CD8-positive, alpha-beta memory T cell (primary cell): Measurements from ENCODE around the gene TSNAXIP1. TPM values are rescaled to one million over a fixed set of nuclear protein-coding genes. Genes with fewer than 3 reads are reported as not detected.
A peak's percentile ranks its signal among the peaks of the same experiment; 100 is the strongest.
"Not testable (repeated sequence)": the region's sequence is repeated elsewhere in the genome, so short reads cannot be mapped to it uniquely, and the experiment has no call there.

ENCODE experiments used
- CTCF ChIA-PET: fragments of 350-600 bp; sonication (Branson Sonifier 250); formaldehyde crosslinking; loops from one replicate; lab custom pipeline; 2021; ENCODE audit warnings: antibody characterized with exemption; lab: Charles Lee
- POLR2A ChIA-PET: fragments of 350-600 bp; sonication (Branson Sonifier 250); formaldehyde crosslinking; loops from one replicate; lab custom pipeline; 2021; ENCODE audit warnings: antibody characterized with exemption; lab: Charles Lee
- DNase-seq, 5 donors: peaks; one replicate each; pipeline versions ENCODE4 v3.0.0 to v3.0.0-alpha.2; 2020 to 2022; ENCODE audit warnings: mixed read lengths in 1 of 5
- H3K27ac ChIP-seq: one replicate; pipeline ENCODE4 v1.7.0; 2013; ENCODE audit warnings: low read depth, mild to moderate bottlenecking, low read length, moderate library complexity
- H3K27me3 ChIP-seq: 2 replicates; pipeline ENCODE4 v1.7.0; 2013; ENCODE audit warnings: low read length, mild to moderate bottlenecking; ENCODE audit not compliant: insufficient read depth, poor library complexity, severe bottlenecking
- H3K36me3 ChIP-seq: 2 replicates; pipeline ENCODE4 v1.7.0; 2013; ENCODE audit warnings: mild to moderate bottlenecking, low read length, moderate library complexity; ENCODE audit not compliant: insufficient read depth
- H3K4me1 ChIP-seq: 2 replicates; pipeline ENCODE4 v1.7.0; 2013; ENCODE audit warnings: mild to moderate bottlenecking, low read length, moderate library complexity; ENCODE audit not compliant: insufficient read depth
- H3K4me3 ChIP-seq: 2 replicates; pipeline ENCODE4 v1.7.0; 2013; ENCODE audit warnings: mild to moderate bottlenecking, low read length
- H3K9me3 ChIP-seq: 2 replicates; pipeline ENCODE4 v1.7.0; 2013; ENCODE audit warnings: mild to moderate bottlenecking, low read length
- H3K27ac Mint-ChIP-seq, 8 donors: one replicate each; pipeline ENCODE4 v1.8.0; 2020 to 2021; ENCODE audit warnings: mixed read lengths in 8 of 8, mild to moderate bottlenecking in 6 of 8, inconsistent platforms in 3 of 8, moderate library complexity in 3 of 8
- H3K27me3 Mint-ChIP-seq, 2 donors: one replicate each; pipeline ENCODE4 v1.8.0; 2020 to 2021; ENCODE audit warnings: mixed read lengths in 2 of 2, mild to moderate bottlenecking in 1 of 2, moderate library complexity in 1 of 2
- H3K36me3 Mint-ChIP-seq, 3 donors: one replicate each; pipeline ENCODE4 v1.8.0; 2020 to 2021; ENCODE audit warnings: mixed read lengths in 3 of 3, inconsistent platforms in 1 of 3, mild to moderate bottlenecking in 1 of 3
- H3K4me1 Mint-ChIP-seq, 3 donors: one replicate each; pipeline ENCODE4 v1.8.0; 2020 to 2021; ENCODE audit warnings: mixed read lengths in 3 of 3, inconsistent platforms in 1 of 3, mild to moderate bottlenecking in 1 of 3
- H3K4me3 Mint-ChIP-seq, 7 donors: one replicate each; pipeline ENCODE4 v1.8.0; 2020 to 2021; ENCODE audit warnings: mixed read lengths in 7 of 7, mild to moderate bottlenecking in 6 of 7, moderate library complexity in 4 of 7, inconsistent platforms in 2 of 7
- H3K9me3 Mint-ChIP-seq, 5 donors: one replicate each; pipeline ENCODE4 v1.8.0; 2020 to 2022; ENCODE audit warnings: mixed read lengths in 5 of 5, mild to moderate bottlenecking in 3 of 5, moderate library complexity in 2 of 5, inconsistent platforms in 1 of 5
- polyA plus RNA-seq: library from polyadenylated mRNA; unstranded; fragments of 300-500 nt; fragmentation: Illumina TruSeq; gene quantifications from one replicate; pipeline ENCODE4 v1.2.3, GENCODE V29; 2021
- total RNA-seq, 2 experiments: library from RNA; stranded (reverse); gene quantifications; one replicate each; pipeline ENCODE4 v1.2.3, GENCODE V29; 2021

TSNAXIP1 gene
- total and polyA plus RNA-seq, 3 experiments from 2014 or later, result 0.13 to 1.5 (median 1.2) TPM

DNA sequence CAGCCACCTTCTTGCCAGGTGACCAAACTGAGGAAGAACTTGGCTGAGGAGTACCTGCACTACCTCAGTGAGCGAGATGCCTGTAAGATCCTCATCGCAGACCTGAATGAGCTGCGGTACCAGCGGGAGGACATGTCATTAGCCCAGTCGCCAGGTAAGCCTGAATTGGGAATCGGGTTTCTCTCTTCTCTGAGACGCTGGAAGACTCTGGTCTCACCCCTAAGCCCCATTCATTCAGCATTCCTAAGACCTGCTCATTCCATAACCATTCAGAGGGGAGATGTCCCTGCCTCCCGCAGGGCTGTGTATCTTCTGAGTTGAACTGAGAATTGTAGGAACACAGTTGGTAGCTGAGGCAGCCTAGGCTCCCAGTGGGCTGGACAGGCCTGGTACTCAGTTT lies 18.4 kb downstream of the TSNAXIP1 start:
- Histone ChIP-seq H3K36me3 (no peaks in the 10 kb centered on the region), H3K27ac (no peak overlapping the region), H3K4me3 (no peak overlapping the region), H3K27me3 (no peaks in the 10 kb centered on the region), H3K4me1 (no peaks in the 10 kb centered on the region), H3K9me3 (no peaks in the 10 kb centered on the region)
- ChIA-PET POLR2A (no interaction called here), CTCF (interaction anchor here (2.0 to 2.3 kb wide), 2 partner anchors 8 to 9 kb away, joined by 9 to 15 read pairs; no protein-coding TSS in a partner anchor)
- H3K4me1 Mint-ChIP-seq, result no peaks in the 10 kb centered on the region
- no peak overlapping the region for H3K4me3 Mint-ChIP-seq
- no peaks in the 10 kb centered on the region for H3K9me3 Mint-ChIP-seq
- no peak for DNase-seq
- H3K27me3 Mint-ChIP-seq, result no peaks in the 10 kb centered on the region
- H3K36me3 Mint-ChIP-seq, result peaks cover 0 to 39% (median 0%) of the 10 kb centered on the region in 3 donors
- H3K27ac Mint-ChIP-seq, result peak overlapping the region in 1 of 8 donors; percentile 38

- Histone ChIP-seq H3K27ac (no peak overlapping the region), H3K36me3 (peaks cover under 1% of the 10 kb centered on the region), H3K4me3 (no peak overlapping the region), H3K27me3 (no peaks in the 10 kb centered on the region), H3K9me3 (no peaks in the 10 kb centered on the region), H3K4me1 (no peaks in the 10 kb centered on the region)
- Mint-ChIP-seq H3K4me3 (no peak overlapping the region), H3K9me3 (no peaks in the 10 kb centered on the region), H3K4me1 (no peaks in the 10 kb centered on the region), H3K27ac (peak overlapping the region in 1 of 8 donors; percentile 12), H3K27me3 (no peaks in the 10 kb centered on the region), H3K36me3 (peaks cover 0 to 47% (median 2%) of the 10 kb centered on the region in 3 donors)
- POLR2A ChIA-PET, result no interaction called here
- CTCF ChIA-PET, result interaction anchor here (2.0 kb wide), 1 partner anchor 9 kb away, joined by 15 read pairs; no protein-coding TSS in a partner anchor
- DNase-seq, result no peak
Observed at GRCh38 chr16:67825906-67826305, 19.2 kb downstream of the TSNAXIP1 start.

- H3K27me3 Mint-ChIP-seq, result no peaks in the 10 kb centered on the region
- H3K36me3 Mint-ChIP-seq, result peaks cover 0 to 60% (median 2%) of the 10 kb centered on the region in 3 donors
- Histone ChIP-seq H3K36me3 (peaks cover 8% of the 10 kb centered on the region), H3K9me3 (no peaks in the 10 kb centered on the region), H3K4me3 (no peak overlapping the region), H3K27ac (no peak overlapping the region), H3K27me3 (no peaks in the 10 kb centered on the region), H3K4me1 (peaks cover 10% of the 10 kb centered on the region)
- no peak overlapping the region for H3K4me3 Mint-ChIP-seq
- no peak for DNase-seq
- no peaks in the 10 kb centered on the region for H3K9me3 Mint-ChIP-seq
- CTCF ChIA-PET, result interaction anchor here (3.9 kb wide), 1 partner anchor 12 kb away, joined by 18 read pairs; no protein-coding TSS in a partner anchor
- peaks cover 8 to 15% (median 14%) of the 10 kb centered on the region in 3 donors for H3K4me1 Mint-ChIP-seq
- POLR2A ChIA-PET, result no interaction called here
- no peak overlapping the region for H3K27ac Mint-ChIP-seq
Observed at GRCh38 chr16:67828651-67829050, 22.0 kb downstream of the TSNAXIP1 start.

- CTCF ChIA-PET, result interaction anchor here (0.9 to 5.2 kb wide), 9 partner anchors 9 to 312 kb away, joined by 3 to 35 read pairs (median 6); partner anchors contain the start of genes RANBP10 and TSNAXIP1
- Histone ChIP-seq H3K36me3 (peaks cover 8% of the 10 kb centered on the region), H3K4me1 (peaks cover 16% of the 10 kb centered on the region), H3K9me3 (no peaks in the 10 kb centered on the region), H3K27ac (peak overlapping the region; percentile 79), H3K4me3 (peak overlapping the region; percentile 90), H3K27me3 (no peaks in the 10 kb centered on the region)
- POLR2A ChIA-PET, result interaction anchor here (1.1 to 1.9 kb wide), 3 partner anchors 12 to 27 kb away, joined by 7 to 12 read pairs (median 8); partner anchors contain the start of genes NUTF2, RANBP10 and TSNAXIP1
- Mint-ChIP-seq H3K27ac (peak overlapping the region in 7 of 8 donors; percentile 57 to 92 (median 63)), H3K9me3 (no peaks in the 10 kb centered on the region), H3K4me1 (peaks cover 13 to 21% (median 19%) of the 10 kb centered on the region in 3 donors), H3K27me3 (peaks cover 0 to 1% of the 10 kb centered on the region in 2 donors), H3K4me3 (peak overlapping the region; percentile 88 to 95 (median 92)), H3K36me3 (peaks cover 0 to 44% (median 2%) of the 10 kb centered on the region in 3 donors)
- no peak for DNase-seq
Observed at GRCh38 chr16:67833030-67833414, 26.3 kb downstream of the TSNAXIP1 start.

DNA sequence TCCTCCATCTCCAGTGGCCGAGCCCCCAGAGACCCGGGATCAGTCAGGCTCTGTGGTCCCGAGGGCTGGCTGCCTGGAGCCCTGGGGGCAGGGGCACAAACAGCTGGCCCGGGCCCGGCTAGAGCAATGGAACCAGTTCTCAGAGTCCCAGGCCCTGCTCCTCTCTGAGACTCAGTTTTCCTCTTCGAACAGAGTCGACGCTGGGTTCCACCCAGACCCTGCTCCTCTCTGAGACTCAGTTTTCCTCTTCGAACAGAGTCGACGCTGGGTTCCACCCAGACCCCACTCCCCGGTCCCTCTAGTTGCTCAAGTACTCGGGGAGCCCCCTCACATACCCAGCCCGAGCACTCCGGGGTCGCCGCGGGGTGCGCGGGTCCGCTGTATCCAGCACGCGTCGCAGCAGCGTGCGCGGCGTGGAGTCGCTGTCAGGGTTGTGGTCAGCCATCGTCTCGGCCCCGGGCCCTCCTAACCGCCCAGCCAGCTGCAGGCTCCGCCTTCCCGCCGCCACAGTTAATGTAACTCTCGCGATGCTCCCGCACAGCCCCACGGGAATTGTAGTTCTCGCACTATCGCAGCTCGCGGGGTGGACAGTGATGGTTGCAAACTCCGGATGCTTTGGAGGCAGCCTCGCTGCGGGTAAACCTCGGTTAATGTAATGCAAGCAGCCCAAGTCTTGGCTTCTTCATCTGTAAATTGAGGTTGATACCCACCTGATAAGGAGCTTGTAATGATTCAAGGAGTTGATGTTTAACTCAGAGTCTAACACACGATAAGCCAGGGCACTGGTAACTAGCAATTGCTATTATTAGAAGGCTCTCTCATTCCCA lies 26.9 kb downstream of the TSNAXIP1 start:
- H3K36me3 ChIP-seq, result peaks cover 8% of the 10 kb centered on the region
- H3K4me3 ChIP-seq, result peak overlapping the region; percentile 90
- ChIA-PET CTCF (interaction anchor here (0.9 to 5.2 kb wide), 12 partner anchors 9 to 312 kb away, joined by 3 to 35 read pairs (median 6); partner anchors contain the start of genes RANBP10 and TSNAXIP1), POLR2A (interaction anchor here (0.6 to 1.9 kb wide), 6 partner anchors 12 to 102 kb away, joined by 3 to 12 read pairs (median 5); partner anchors contain the start of genes NUTF2, RANBP10 and TSNAXIP1)
- H3K9me3 ChIP-seq, result no peaks in the 10 kb centered on the region
- peaks cover 16% of the 10 kb centered on the region for H3K4me1 ChIP-seq
- Mint-ChIP-seq H3K9me3 (no peaks in the 10 kb centered on the region), H3K36me3 (peaks cover 0 to 38% (median 2%) of the 10 kb centered on the region in 3 donors), H3K27ac (peak overlapping the region; percentile 37 to 92 (median 86)), H3K4me1 (peaks cover 13 to 21% (median 19%) of the 10 kb centered on the region in 3 donors), H3K4me3 (peak overlapping the region; percentile 88 to 95 (median 92)), H3K27me3 (peaks cover 0 to 1% of the 10 kb centered on the region in 2 donors)
- DNase-seq, result peak; percentile 87 to 95 (median 88)
- H3K27me3 ChIP-seq, result no peaks in the 10 kb centered on the region
- peak overlapping the region; percentile 79 for H3K27ac ChIP-seq

GRCh38 chr16:67834242-67834614 lies 27.5 kb downstream of the TSNAXIP1 start:
- Mint-ChIP-seq H3K4me1 (peaks cover 13 to 21% (median 19%) of the 10 kb centered on the region in 3 donors), H3K9me3 (no peaks in the 10 kb centered on the region), H3K4me3 (peak overlapping the region; percentile 88 to 95 (median 92)), H3K27me3 (peaks cover 0 to 1% of the 10 kb centered on the region in 2 donors), H3K36me3 (peaks cover 0 to 32% (median 2%) of the 10 kb centered on the region in 3 donors), H3K27ac (peak overlapping the region in 6 of 8 donors; percentile 37 to 88 (median 79))
- H3K4me3 ChIP-seq, result peak overlapping the region; percentile 90
- H3K36me3 ChIP-seq, result peaks cover 8% of the 10 kb centered on the region
- no peaks in the 10 kb centered on the region for H3K9me3 ChIP-seq
- H3K27me3 ChIP-seq, result no peaks in the 10 kb centered on the region
- no peak for DNase-seq
- H3K4me1 ChIP-seq, result peaks cover 16% of the 10 kb centered on the region
- peak overlapping the region; percentile 79 for H3K27ac ChIP-seq
- POLR2A ChIA-PET, result interaction anchor here (0.6 to 1.9 kb wide), 5 partner anchors 11 to 101 kb away, joined by 3 to 12 read pairs (median 3); partner anchors contain the start of genes NUTF2, RANBP10 and TSNAXIP1
- CTCF ChIA-PET, result interaction anchor here (0.9 to 5.2 kb wide), 11 partner anchors 9 to 313 kb away, joined by 3 to 35 read pairs (median 6); partner anchors contain the start of genes RANBP10 and TSNAXIP1

DNA sequence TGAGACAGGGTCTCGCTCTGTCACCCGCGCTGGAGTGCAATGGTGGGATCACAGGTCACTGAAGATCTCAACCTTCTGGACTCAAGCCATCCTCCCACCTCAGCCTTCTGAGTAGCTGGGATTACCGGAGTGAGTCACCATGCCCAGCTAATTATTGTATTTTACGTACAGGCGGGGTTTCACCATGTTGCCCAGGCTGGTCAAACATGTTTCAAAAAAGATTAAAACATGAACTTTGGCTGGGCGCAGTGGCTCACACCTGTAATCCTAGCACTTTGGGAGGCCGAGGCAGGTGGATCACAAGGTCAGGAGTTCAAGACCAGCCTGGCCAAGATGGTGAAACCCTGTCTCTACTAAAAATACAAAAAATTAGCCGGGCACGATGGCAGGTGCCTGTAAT lies 30.5 kb downstream of the TSNAXIP1 start:
- H3K27ac Mint-ChIP-seq, H3K27ac ChIP-seq, H3K9me3 Mint-ChIP-seq, DNase-seq, H3K9me3 ChIP-seq, H3K36me3 ChIP-seq, H3K4me3 ChIP-seq, H3K4me3 Mint-ChIP-seq, H3K27me3 ChIP-seq, H3K36me3 Mint-ChIP-seq, POLR2A ChIA-PET, H3K27me3 Mint-ChIP-seq: not testable (repeated sequence)
- H3K4me1 Mint-ChIP-seq, result peaks cover 19 to 25% (median 25%) of the 10 kb centered on the region in 3 donors
- CTCF ChIA-PET, result interaction anchor here (1.7 kb wide), 1 partner anchor 21 kb away, joined by 7 read pairs; no protein-coding TSS in a partner anchor
- peaks cover 22% of the 10 kb centered on the region for H3K4me1 ChIP-seq
